Lung (tissue), 12 donors: ENCODE results near the gene TSC22D2. TPM values are rescaled to one million over a fixed set of nuclear protein-coding genes. Genes with fewer than 3 reads are reported as not detected.
A peak's percentile ranks its signal among the peaks of the same experiment; 100 is the strongest.

ENCODE experiments used
- ATAC-seq: fragments of 200-7000 bp; cut with Tn5 transposase; one replicate; pipeline ENCODE4 v1.9.1; 2020; ENCODE audit warnings: moderate number of reproducible peaks; ENCODE audit not compliant: insufficient read depth, low FRiP score
- DNase-seq, 3 donors: peaks; one replicate each; pipeline ENCODE4 v3.0.0-alpha.2; 2013 to 2017
- H3K27ac ChIP-seq, 2 donors: one replicate each; pipeline ENCODE4 v1.5.1; 2013; ENCODE audit warnings: mild to moderate bottlenecking in 2 of 2, moderate library complexity in 2 of 2, control low read depth in 1 of 2, inconsistent platforms in 1 of 2, low read depth in 1 of 2, low read length in 1 of 2
- H3K27me3 ChIP-seq, 3 donors: one replicate each; pipeline ENCODE4 v1.5.1; 2013; ENCODE audit warnings: low read length in 2 of 3; ENCODE audit not compliant: control insufficient read depth in 3 of 3, insufficient read depth in 3 of 3
- H3K36me3 ChIP-seq, 4 donors: one replicate each; pipeline ENCODE4 v1.5.1; 2013; ENCODE audit warnings: low read length in 4 of 4, mild to moderate bottlenecking in 1 of 4, moderate library complexity in 1 of 4; ENCODE audit not compliant: control insufficient read depth in 4 of 4, insufficient read depth in 4 of 4
- H3K4me1 ChIP-seq, 5 donors: one replicate each; pipeline ENCODE4 v1.5.1; 2013; ENCODE audit warnings: low read length in 5 of 5, mild to moderate bottlenecking in 2 of 5, moderate library complexity in 1 of 5; ENCODE audit not compliant: control insufficient read depth in 5 of 5, insufficient read depth in 5 of 5
- H3K4me3 ChIP-seq: one replicate; pipeline ENCODE4 v1.5.1; 2013; ENCODE audit warnings: mild to moderate bottlenecking, control low read depth, moderate library complexity
- H3K9ac ChIP-seq, 2 donors: one replicate each; pipeline ENCODE4 v1.5.1; 2013; ENCODE audit warnings: low read length in 2 of 2, control low read depth in 1 of 2; ENCODE audit not compliant: insufficient read depth in 1 of 2
- H3K9me3 ChIP-seq, 4 donors: one replicate each; pipeline ENCODE4 v1.5.1; 2013; ENCODE audit warnings: low read length in 3 of 4, mild to moderate bottlenecking in 1 of 4, moderate library complexity in 1 of 4; ENCODE audit not compliant: control insufficient read depth in 4 of 4, insufficient read depth in 3 of 4
- WGBS, 2 donors: extraction: QIAGEN DNeasy Blood & Tissue Kit; methylation state at CpG; one replicate each; pipeline ENCODE4 v1.1.7; 2013; 5-methylcytosine and 5-hydroxymethylcytosine counted together
- polyA plus RNA-seq, 2 donors: library from polyadenylated mRNA; stranded (reverse); fragments of 200-250 nt; gene quantifications; one replicate each; pipeline ENCODE4 v1.2.1, GENCODE V29; 2013
- total RNA-seq, 2 donors: library from RNA; depleted of rRNA in 1 of 2; stranded (reverse); fragments of >200 nt in 1 of 2; gene quantifications; one replicate each; pipeline ENCODE4 v1.2.1, GENCODE V29; 2014 to 2021
- TF ChIP-seq, protein P1 (sequence below): IDR thresholded peaks from 2 replicates; pipeline ENCODE4 v1.5.1; 2012; ENCODE audit warnings: mild to moderate bottlenecking; ENCODE audit errors: control extremely low read depth, extremely low read depth
- donor health status: control.
- donor health status: control.
- donor health status: Bipolar disorder and iron deficiency.
- donor health status: healthy.
- donor health status: DM: yes; HTN: yes; CAD: no.

The TSC22D2 gene
- total and polyA plus RNA-seq, 4 donors = 8.8 to 57.7 (median 18.7) TPM

DNA sequence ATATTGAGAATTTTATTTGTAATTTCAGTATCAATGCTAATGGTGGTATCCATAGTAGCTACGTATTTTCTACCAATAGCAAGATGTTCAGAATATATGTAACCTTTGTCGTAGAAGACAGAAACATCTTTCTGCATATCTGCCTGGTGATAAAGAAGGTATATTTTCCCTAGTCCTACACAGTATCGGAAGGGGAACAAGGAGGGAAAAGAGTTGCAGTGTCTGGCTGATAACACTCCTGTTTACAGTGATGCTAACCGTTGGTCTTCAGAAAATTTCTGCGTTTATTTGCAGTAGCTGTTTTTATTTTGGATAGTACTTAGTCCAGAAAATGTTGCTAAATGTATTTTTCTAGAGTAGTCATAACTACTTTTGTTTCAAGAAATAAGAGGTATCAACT is 25.2 kb downstream of the TSC22D2 start:
- Histone ChIP-seq H3K36me3 (peaks cover 0 to 4% (median 0%) of the 10 kb centered on the region in 4 donors), H3K27ac (no peak overlapping the region), H3K9ac (no peak overlapping the region), H3K9me3 (no peaks in the 10 kb centered on the region), H3K4me1 (peaks cover 0 to 15% (median 4%) of the 10 kb centered on the region in 5 donors), H3K4me3 (no peak overlapping the region), H3K27me3 (no peaks in the 10 kb centered on the region)
- no peak for DNase-seq
- ATAC-seq = no peak
- WGBS, 2 donors = 93 to 95% methylated on average over 5 of the region's 5 CpGs
- TF ChIP-seq, protein P1, sequence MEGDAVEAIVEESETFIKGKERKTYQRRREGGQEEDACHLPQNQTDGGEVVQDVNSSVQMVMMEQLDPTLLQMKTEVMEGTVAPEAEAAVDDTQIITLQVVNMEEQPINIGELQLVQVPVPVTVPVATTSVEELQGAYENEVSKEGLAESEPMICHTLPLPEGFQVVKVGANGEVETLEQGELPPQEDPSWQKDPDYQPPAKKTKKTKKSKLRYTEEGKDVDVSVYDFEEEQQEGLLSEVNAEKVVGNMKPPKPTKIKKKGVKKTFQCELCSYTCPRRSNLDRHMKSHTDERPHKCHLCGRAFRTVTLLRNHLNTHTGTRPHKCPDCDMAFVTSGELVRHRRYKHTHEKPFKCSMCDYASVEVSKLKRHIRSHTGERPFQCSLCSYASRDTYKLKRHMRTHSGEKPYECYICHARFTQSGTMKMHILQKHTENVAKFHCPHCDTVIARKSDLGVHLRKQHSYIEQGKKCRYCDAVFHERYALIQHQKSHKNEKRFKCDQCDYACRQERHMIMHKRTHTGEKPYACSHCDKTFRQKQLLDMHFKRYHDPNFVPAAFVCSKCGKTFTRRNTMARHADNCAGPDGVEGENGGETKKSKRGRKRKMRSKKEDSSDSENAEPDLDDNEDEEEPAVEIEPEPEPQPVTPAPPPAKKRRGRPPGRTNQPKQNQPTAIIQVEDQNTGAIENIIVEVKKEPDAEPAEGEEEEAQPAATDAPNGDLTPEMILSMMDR = no peak

DNA sequence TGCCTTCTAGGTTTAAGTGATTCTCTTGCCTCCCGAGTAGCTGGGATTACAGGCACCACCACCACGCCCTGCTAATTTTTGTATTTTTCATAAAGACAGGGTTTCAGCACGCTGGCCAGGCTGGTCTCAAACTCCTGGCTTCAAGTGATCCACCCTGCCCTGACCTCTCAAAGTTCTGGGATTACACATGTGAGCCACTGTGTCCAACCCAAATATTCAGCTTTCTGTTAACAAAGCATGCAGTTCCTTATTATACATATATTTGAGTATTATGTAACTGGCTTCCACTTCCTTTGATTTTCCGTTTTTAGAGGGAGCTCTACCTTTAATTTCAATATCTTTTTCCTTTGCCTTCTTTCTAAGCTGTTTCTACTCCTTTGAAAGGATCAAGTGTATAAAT is 26.1 kb downstream of the TSC22D2 start:
- Histone ChIP-seq H3K27ac (no peak overlapping the region), H3K4me3 (no peak overlapping the region), H3K36me3 (peaks cover 0 to 4% (median 0%) of the 10 kb centered on the region in 4 donors), H3K4me1 (peaks cover 0 to 12% (median 4%) of the 10 kb centered on the region in 5 donors), H3K9ac (no peak overlapping the region), H3K27me3 (no peaks in the 10 kb centered on the region), H3K9me3 (no peaks in the 10 kb centered on the region)
- WGBS, 2 donors = 53 to 68% methylated on average over 4 of the region's 4 CpGs
- TF ChIP-seq, protein P1 = no peak
- DNase-seq (no peak), ATAC-seq (no peak)

DNA sequence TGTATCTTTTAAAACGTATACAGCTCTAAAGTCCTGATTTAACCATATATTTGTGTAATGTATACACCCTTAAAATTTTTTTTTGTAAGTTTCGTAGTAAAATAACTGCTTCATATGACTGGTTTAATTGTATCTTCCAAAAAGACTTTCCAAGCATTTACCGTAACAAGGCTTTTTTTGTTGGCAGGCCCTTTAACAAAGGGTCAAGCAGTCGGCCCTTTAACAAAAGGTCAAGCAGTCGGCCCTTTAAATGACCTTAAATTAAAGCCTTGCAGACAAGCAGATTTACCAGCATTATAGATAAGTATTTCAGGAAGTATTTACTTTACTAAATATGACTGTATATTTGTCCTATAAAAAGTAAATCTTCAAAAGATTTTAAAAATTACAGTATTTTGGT is 28.1 kb downstream of the TSC22D2 start:
- WGBS, 2 donors = 66 to 88% methylated on average over 5 of the region's 5 CpGs
- TF ChIP-seq, protein P1 = no peak
- Histone ChIP-seq H3K27ac (no peak overlapping the region), H3K9me3 (no peaks in the 10 kb centered on the region), H3K27me3 (no peaks in the 10 kb centered on the region), H3K36me3 (no peaks in the 10 kb centered on the region), H3K9ac (no peak overlapping the region), H3K4me3 (no peak overlapping the region), H3K4me1 (peaks cover 0 to 8% (median 4%) of the 10 kb centered on the region in 5 donors)
- peak; percentile 34 for ATAC-seq
- no peak for DNase-seq

DNA sequence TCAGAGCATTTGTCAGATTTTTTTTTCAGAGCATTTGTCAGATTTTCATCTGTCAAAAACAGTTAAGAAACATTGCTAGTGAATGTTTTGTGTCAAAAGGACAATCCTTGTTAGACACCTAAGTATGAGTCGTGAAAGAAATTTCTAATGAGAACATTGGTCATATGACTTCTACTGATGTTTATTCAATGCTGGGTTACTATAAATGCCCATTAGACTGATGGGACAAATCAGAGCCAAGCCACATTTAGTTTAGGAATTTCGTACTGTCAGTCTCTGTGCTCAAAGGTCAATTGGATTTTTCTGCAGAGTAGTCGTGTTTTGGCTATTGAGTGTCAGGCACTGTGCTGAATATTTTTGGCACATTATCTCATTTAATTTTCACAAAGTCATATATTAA is 31.6 kb downstream of the TSC22D2 start:
- no peaks in the 10 kb centered on the region for H3K27me3 ChIP-seq

More for the DNA sequence above, 31.6 kb downstream of the TSC22D2 start:
- Histone ChIP-seq H3K9ac (no peak overlapping the region), H3K4me3 (no peak overlapping the region), H3K4me1 (peaks cover 0 to 5% (median 2%) of the 10 kb centered on the region in 5 donors), H3K36me3 (peaks cover 0 to 7% (median 3%) of the 10 kb centered on the region in 4 donors), H3K27ac (peak overlapping the region in 1 of 2 donors; percentile 9), H3K9me3 (no peaks in the 10 kb centered on the region)
- WGBS, 2 donors = 79 to 89% methylated on average over 3 of the region's 3 CpGs
- ATAC-seq = no peak
- TF ChIP-seq, protein P1 = no peak
- DNase-seq = no peak
